GM12891 (cell line): ENCODE data around the gene TCFL5.

ENCODE experiments used
- POLR2A ChIP-seq: IDR thresholded peaks from 2 replicates; pipeline ENCODE4 v1.6.1; 2011; ENCODE audit warnings: low read depth, low read length, control low read depth
- POLR2AphosphoS5 ChIP-seq: IDR thresholded peaks from 2 replicates; pipeline ENCODE4 v1.6.1; 2011; ENCODE audit warnings: low read depth, low read length, control low read depth
- POU2F2 ChIP-seq: IDR thresholded peaks from 2 replicates; pipeline ENCODE4 v1.6.1; 2011; ENCODE audit warnings: low read depth, mild to moderate bottlenecking, control low read depth, low read length, moderate library complexity
- TAF1 ChIP-seq: IDR thresholded peaks from 2 replicates; pipeline ENCODE4 v1.6.1; 2011; ENCODE audit warnings: low read depth, low read length, control low read depth

DNA sequence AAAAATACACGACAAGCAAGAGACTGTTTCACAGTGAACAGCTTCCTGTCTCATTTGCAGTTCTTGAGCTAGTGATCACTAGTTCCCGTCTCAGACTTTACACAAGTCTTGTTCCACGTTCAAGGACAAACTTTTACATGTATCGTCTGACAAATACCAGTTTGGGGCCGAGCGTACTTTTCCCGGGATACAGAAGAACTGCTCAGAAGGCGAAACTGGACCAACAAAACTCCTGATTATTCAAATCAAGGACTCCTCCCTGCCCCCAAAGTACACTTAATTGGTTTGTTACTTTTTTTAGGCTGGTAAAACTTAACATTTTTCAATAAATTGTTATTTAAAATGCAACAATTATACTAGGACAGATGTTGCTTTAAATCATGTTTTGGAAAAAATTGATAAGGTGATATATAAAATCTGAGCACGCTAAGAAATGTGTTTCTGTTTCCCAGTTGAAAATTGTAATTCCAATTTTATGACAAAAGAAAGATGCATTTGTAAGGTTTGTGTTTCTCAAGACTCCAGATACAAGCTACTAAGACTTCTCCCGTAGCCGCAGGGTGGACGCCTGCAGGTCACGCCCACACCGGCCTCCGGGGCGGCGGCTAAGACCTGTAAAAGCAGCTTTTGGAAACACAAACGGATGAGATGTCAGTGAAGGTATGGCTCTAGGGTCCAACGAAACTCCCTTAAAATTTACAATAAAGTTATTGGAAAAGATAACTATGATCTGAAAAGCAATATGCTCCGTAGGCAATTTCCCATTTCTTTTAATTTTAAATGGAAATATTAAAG, 16.8 kb upstream of the TCFL5 start:
- TF ChIP-seq POLR2A (no peak), POU2F2 (no peak), POLR2AphosphoS5 (no peak), TAF1 (no peak)
